Inflammatory macrophage treated with lipopolysaccharide for 1 hour (primary cell): ENCODE results near the gene PLXNA2.
A peak's percentile ranks its signal among the peaks of the same experiment; 100 is the strongest.

Source experiments
- DNase-seq, 2 donors: peaks; one replicate each; pipeline ENCODE4 v3.0.0-alpha.2; 2020 to 2022

The PLXNA2 gene

DNA sequence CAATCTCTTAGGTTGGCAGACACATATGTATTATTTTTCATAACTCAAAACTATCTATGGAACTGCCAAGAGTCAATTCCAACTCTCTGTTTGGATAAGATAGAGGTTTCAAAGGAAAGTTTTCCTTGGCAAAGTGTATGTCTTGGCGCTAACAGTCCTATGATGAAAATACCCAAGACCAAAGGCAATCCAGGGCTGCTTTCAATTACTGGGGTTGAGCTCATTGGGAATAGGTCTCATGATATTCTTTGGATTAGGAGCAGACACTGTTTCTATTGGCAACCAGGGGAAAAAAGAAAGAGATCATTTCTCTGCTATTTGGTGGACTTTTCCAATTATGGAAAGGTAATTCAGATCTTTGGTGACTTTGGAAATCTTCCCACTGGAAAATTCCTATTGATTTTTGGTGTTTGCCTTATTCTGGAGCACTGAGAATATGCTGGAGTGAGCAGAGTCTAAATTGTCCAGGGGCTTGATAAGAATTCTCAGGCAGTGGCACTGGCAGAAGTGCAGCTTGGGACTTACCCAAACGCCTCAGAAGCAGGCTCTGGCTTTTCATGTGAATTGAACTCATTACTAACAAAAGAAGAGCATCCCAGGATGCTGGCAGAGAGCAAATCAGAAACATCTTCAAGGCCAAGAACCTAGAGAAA, 20.4 kb upstream of the PLXNA2 start:
- DNase-seq, result no peak

DNA sequence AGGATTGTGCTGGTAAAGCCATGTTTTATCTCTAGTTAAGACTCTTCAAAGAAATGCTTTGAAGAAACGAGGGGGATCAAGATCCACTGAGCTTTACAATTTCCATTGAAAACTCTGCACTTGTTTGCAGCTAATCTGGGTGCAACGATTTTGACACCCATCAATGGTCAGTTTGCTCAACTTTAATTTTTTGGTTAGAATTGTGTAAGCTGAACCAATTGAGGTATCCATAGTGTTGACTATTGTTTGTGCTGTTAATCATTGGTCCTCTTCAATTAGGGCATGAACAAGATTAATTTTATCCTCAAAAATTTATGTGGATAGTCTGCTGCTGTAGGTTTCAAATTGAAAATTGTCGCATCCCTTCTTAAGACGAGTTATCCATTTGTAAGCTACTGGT, 17.7 kb upstream of the PLXNA2 start:
- DNase-seq, result no peak

DNA sequence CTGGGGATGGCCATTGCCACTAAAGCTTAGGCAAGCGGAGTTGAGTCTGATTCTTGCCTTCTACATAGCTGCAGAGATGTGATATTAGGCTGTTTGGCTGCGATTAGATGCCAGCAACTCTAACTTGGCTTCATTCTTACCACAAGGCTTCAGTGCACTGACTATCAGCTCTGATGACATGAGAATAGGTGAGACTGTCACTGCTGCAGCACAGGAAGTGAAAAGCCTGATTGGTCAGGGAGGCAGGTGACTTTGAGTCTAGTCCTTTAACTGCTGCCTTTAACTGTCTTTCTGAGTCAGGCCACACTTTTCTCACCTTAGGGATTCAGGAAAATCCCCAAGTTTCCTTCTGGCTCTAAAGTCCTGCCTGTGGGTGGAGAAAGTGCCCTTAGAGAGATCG, 14.1 kb upstream of the PLXNA2 start:
- DNase-seq, result no peak

DNA sequence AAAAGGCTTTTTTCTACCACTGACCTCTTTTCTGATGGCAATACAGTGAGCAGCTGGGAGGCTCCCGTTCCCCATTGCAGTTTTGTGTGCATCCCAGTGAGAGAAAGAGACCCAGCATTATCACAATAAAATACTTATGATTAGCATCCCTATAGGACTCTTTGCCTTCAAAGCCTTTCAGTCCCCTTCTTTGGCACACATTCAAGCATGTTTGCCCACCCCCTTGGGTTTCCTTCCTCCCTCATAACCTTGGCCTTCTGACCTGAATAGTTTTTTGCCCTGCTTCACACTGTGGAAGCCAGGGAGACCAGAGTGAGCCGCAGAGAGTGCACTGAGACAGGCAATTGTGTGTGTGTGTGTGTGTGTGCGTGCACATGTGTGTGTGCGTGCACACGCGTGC, 13.2 kb upstream of the PLXNA2 start:
- DNase-seq, result no peak

DNA sequence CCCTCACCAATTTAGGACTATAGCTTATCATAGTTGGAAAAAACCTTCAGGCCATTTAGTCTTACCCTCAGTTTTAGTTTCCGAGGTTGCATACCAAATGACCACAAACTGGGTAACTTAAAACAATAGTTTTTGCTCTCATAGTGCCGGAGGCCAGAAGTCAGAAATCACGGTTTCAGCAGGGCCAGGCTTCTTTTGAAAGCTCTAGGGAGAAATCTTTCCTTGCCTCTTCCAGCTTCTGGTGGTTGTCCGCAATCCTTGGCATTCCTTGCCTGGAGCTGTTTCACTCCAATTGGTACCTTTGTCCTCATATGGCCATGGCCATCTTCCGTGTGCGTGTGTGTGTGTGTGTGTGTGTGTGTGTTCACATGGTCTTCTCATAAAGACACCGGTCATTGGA, 12.4 kb upstream of the PLXNA2 start:
- no peak for DNase-seq

DNA sequence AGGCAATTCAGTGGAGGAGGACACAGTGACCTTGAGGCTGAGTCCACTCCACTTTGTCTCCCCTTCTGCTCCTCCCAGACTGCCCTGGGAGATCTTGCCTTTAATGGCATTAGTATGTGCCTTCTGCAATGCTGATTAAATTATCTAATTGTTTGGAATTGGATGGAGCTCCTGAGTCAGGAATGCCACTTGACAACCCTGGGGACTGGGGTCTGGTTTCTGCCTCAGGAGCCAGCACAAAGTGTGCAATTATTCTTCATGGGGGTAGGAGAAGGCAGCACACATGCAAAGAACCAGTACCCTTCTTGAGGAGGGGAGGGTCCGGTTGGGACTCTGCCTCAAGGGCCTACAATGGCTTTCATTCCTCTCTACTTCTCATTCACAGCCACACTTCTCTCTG, 11.9 kb upstream of the PLXNA2 start:
- no peak for DNase-seq

DNA sequence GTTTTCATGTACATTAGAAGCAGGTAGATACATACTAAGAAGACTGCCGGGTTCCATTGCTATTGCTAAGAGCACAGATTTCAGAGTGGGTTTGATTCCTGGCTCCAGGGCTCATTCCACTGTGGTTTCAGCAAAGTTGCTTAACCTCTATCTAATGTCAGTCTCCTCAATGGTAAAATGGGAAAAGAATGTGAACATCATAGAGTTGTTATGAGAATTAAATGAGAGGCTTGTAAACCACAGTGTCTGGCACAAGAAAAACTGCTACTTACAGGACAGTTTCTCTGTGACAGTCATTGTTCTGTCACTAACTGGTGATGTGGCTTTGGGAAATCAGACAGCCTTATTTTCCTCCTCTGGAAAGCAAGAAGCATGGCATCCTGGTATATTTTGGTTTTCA, 10.7 kb upstream of the PLXNA2 start:
- DNase-seq, result no peak

DNA sequence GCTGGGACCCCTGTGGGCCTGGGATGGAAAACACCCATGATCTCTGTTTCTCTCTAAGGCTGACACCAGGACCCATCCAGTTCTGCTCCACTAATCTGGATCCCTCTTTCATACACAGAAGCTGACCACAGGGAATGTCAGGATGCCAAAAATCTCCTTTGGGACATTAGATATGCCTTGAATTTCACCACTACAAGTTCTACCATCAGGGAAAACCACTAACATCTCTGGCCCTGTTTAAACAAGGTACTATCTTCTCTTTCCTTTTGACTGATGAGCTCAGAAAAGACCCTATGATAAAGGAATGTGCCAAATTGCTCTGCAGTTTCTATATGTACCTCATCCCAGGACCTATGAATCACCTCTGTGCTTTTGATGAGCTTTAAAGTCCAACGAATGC, 10.2 kb upstream of the PLXNA2 start:
- no peak for DNase-seq

DNA sequence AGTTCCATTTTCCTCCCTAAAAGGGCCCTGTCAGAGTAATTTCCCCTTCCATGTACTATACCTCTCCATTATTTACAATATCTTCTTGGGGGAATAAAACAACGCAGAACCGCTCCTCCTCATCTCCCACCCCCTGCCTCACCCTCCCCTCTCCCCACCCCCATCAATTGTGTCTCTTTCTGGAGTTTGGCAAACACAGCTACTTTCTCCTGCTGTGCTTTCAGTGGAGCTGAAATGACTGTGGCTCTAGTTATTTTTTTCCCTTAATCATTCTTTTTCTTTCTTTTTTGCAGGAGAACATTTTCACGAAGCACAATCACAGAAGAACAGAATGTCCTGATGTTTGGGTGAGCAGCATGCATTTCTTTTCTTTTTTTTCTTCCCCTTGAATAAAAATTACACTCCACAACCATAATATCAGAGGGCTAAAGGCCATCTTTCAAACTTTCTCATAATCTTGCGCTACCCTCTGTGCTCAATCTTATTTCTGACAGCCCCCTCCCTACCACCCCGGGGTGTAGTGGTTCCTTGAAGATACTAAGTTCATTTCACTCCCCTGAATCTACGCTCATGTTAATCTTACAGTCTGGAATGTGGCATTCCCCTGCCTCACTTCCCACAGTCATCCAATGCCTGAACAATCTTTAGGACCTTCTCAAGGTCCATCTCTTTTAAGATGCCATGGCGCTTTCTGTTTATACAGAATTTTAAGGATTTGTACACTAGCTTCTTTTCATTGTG, 8.8 kb upstream of the PLXNA2 start:
- no peak for DNase-seq

DNA sequence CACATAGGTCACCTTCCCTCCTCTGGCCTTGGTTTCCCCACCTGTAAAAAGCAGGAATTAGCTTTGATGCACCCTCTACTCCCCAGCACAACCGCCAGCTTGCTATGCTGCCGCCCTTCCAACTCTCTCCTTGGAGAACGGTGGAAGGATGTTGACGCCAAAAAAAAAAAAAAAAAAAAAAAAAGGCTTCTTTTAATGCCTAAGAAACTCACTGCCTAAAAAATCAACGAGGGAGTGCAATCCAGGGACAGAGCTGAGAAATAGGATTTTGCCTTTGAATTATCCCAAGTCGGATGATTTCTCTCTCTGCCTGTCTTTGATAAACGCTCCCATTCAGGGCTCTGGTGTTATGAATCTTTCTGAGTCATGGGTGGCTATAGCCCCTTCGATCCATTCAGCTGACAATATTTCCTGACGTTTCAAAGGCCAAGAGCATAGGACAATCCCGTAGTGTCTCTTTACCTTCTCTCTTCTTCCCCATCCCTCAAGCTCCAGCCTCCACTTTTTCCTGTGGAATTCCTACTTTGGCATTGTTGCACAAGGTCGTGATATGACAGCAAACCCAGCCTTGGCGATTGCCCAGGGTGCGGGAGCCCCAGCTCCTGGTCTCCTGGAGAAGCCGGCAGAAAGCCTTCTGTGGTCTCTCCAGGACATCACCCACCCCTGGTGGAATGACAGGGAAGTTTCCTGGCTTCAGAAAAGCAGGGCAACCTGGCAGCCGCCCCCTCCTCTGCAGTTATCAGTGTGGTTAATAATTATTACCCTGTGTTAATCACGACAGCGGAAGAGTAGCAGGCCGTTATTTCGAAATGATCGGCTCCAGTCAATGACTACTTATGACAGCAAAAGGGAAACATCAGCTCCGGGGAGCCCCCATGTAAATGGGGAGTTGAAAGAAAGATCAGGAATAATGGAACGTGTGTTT, 8.0 kb upstream of the PLXNA2 start:
- DNase-seq, result no peak

DNA sequence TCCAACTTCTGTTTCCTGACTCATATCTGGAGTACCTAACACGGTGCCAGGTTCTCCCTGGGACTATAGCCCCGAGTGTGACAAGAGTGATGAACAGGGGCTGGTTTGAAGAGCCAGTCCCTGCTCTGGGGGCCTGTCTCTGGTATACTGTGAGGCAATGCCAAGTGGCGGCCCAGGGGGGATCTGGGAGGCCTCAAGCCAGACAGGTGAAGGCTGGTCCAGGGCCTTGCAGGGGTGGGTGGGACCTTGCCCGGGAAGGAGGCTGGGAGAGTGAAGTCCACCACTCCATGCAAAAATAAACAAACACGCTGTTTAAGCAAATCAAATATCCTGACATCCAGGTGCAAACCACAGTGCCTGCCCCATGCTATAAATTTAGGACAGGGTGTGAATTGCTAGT, 6.8 kb upstream of the PLXNA2 start:
- no peak for DNase-seq

DNA sequence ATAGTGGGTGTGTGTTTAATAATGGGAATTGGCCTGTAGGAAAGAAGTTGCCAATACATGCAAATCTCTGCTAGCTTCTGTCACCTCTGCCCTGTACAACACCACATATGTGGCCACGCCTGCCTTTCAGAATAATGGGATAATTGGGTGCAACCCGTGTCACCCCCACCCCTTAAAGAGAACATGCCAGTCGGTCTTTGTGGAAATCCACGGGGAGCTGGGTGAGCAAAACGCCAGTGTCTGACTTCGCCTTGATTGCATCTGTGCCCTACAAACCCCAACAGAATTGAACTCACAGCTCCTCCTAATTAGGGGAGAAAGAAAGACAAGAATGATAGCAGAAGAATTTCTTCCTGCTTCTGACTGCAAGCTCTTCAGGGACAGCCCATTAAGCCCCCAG, 6.4 kb upstream of the PLXNA2 start:
- DNase-seq, result no peak

DNA sequence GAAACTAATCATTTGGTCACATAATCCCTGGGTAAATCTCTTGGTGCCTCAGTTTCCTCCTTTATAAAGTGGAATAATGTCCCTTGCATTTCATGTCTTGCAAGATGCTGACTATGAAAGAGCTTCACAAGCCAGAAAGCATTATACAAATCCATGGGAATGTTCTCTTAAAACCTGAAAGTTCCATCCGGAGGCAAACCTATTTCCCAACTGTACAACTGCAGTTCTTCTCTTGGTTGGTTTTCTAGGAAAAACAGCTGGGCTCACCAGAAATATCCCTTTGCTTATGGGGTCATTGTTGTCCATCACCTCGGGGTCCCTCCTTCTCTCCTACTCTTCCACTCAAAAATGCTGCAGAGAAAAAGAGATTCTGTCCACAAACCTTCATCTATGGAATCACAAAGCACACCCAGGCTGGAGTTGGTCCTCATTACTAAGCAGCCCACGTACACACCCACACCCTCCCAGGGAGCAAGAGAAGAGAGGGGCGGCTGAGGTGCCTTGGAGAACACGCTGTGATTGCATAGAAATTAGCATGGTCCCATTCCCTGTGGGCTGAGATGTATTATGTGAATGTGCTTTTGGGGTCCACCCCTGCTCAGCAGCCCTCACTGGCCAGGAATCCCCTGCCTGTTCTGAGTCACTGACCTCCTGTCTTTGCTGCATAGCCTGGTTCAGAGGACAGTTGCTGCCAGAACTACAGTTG, 5.0 kb upstream of the PLXNA2 start:
- DNase-seq, result no peak

DNA sequence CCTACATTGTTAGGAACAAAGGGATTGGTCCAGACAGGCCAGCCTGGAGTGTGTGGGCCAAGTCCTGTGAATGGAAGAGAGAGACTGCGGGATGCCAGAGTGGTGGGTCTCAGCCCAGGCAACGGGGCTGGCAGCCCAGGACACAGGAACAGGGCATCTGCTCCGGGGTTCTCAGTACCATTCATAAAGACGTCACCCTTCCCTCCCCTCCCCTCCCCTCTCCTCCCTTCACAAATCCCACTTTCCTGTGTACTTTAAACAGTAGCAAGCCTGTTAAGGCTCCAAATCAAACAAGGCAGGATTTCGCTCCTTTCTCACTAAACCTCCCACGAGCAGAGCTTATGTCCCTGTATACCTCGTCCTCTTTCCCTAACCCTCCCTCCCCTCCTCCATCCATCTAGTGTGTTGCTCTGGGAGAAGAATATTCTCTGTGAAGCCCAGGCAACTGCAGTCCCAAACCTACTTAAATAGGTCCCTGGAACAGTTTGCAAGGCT, 4.2 kb upstream of the PLXNA2 start:
- DNase-seq, result no peak

DNA sequence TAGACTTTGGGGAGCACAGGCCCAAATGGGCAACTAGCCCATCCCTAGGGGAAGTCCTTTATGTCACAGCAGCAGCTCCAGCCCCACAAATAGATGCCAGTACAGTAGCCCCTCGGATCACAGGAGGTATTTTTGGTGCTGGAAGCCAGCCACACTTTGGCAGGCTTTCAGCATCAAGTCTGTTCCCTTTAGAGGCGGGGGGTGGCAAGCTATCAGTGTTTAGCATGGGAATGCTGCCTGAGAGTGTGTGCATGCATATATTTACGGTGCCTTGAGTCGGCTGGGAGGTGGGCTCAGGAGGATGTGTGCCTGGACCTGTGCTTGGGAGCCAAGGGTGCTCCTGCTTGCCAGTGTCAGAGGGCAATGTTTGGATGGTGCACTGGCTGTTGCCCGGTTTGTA, 3.5 kb upstream of the PLXNA2 start:
- no peak for DNase-seq

DNA sequence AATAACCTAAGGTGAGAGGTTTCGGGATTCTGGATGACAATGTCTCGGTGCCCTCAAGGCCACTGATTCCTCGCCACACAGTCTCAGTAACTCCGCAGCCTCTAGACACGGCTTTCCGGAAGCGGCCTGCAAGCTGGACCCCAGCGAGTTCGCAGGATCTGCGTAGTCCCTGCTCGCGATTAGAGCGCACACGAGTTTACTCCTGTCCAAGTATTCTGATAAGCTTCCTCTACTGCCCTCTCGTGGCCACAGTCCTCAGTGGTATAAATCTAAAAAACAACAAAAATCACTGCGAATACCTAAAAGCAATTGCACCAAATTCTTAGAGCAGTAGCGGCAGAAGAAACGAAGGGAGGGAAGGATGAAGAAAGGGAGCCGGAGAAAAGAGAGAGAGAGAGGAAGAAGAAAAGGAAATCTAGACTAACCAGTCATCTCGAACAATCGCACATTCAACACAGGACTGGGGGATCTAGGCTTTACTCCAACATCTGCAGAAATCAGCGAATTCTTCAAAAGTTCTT, 1.1 kb upstream of the PLXNA2 start:
- DNase-seq, result peak; percentile 68 to 96

DNA sequence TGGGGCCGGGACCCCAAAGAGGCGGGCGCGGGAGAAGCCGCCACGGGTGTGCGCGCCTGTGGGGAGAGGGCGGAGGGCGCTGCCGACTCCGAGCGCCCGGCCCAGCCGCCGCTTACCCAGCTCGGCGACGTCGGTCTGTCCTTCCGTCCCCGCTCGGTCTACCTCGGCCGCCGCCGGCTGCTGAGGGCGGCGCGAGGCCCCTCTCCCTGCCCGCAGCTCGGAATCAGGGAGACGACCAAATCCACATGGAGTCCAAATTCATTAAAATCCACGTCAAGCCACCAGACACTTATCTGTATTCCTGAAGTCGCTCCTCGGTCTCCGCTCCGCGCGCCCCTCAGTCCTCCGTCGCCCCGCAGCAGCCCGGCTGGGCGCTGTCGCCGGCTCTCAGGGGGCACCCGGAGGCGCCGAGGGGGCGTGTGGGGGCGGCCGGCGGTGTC, 637 bp downstream of the PLXNA2 start:
- DNase-seq, result no peak

DNA sequence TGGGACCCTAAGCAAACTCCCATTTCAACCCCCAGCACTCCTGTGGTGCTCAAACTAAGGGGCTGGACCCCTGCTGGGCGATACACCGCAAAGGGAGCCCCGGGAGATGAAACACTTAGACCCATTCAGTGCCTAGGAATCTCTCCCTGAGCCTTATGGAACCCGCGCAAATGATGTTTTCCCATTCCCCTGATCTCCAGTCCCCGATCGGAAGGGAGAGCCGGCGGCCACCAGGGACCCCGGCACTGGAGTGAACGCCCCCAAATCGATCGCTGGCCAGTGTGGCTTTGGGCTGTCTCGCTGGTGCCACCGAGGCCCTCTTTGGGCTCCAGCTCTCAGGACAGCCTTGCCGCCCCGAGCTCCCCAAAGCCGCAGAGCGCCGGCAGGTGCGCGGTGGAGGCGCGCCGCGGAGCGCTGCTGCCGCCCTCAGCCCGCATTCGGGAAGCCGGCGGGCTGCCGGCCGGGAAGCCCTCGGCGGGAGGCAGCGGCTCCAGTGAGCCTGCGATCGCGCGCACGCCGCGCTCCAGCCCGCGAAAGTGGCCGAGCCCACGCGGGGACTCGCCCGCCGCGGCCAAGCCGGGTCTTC, 1.1 kb downstream of the PLXNA2 start:
- DNase-seq, result no peak

DNA sequence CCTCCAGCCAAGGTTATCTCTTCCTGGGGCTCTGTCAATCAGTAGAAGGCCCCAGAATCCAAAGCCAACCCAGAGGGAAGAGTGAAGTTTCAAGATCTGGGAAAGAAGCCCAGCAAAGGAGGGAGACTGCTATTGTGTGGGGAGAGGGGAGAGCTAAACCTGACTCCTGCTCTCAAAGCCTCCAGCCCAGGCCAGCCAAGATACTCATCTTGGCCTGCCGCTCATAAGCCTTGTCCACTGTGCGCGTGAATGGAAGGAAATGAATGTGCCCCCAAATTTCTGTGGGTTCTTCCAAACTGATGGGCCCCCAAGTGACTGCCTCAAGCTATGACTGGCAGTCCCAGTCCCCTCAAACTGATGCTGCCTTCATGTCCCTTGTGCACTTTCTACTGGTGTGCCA, 2.0 kb downstream of the PLXNA2 start:
- no peak for DNase-seq

DNA sequence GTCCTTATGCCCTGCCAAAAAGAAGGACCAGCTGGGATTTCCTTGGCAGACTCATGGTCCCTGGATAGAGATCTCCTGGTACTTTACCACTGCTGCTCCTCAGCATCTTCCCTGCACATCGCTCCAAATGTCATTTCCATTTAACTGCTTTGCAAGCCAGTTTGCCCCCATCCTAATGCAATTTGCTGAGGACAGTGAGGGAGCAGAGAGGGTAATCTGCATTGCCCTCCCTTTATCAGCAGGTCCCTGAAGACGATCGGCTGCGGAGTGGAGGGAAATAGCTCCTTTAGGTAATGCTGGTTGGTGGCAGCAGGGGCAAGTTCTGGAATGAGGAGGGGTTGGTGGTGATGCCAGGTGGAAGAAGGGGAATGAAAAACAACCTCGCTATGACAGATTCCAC, 2.7 kb downstream of the PLXNA2 start:
- DNase-seq, result no peak

DNA sequence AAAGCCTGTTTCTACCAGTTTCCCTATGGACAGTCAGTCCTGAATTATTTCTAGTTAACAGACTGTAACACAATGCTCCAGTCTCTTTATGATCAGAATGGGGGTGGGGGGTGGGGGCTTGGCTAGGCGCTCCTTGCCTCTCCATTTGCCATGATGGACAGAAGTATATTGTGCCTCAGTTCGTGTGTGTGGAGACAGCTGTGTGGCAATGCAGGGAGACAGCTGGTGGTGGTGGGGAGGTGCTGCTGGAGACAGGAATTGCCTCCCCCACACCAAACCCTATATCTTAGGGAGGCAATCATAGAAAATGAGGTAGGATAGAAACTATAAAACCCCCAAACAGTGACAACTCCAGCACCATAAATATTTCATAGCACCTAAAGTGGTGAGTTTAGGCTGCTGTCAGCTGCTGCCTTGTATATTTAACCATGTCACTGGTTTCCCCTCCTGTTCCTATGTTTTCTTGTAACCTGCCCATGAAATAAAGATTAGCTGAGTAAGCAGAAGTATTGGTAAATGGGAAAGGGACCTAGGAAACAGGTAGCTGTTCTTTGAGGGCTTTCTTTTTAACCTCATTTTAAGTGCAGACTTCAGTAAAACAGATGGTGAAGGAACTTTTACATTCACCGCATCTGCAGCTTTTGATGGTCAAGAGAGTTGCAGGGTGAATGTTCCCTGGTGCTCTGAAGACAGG, 3.4 kb downstream of the PLXNA2 start:
- no peak for DNase-seq
